OCI-LY1 (cell line): ENCODE data around the gene CLIP2.

ENCODE experiments used
- H2AFZ ChIP-seq: fragments of 200-600 bp; sonication (generic), shearing (Covaris generic); 2 replicates; pipeline ENCODE4 v1.6.0; 2014; ENCODE audit warnings: antibody characterized with exemption, mild to moderate bottlenecking, low read length
- H3F3A ChIP-seq: fragments of 200-600 bp; sonication (generic), shearing (Covaris generic); 2 replicates; pipeline ENCODE4 v1.6.0; 2014; ENCODE audit warnings: mild to moderate bottlenecking, antibody characterized with exemption, low read length, moderate library complexity; ENCODE audit not compliant: insufficient read depth
- H3K27ac ChIP-seq: fragments of 200-600 bp; sonication (generic); 2 replicates; pipeline ENCODE4 v1.5.1; 2014; ENCODE audit warnings: low read length, mixed run types, mild to moderate bottlenecking, low read depth; ENCODE audit not compliant: poor library complexity, severe bottlenecking
- H3K27me3 ChIP-seq: fragments of 200-600 bp; sonication (generic); 2 replicates; pipeline ENCODE4 v1.6.0; 2014; ENCODE audit warnings: antibody characterized with exemption, mild to moderate bottlenecking, low read length, moderate library complexity; ENCODE audit not compliant: insufficient read depth
- H3K36me3 ChIP-seq: fragments of 200-600 bp; sonication (generic); 2 replicates; pipeline ENCODE4 v1.6.1; 2014; ENCODE audit warnings: mild to moderate bottlenecking, antibody characterized with exemption, low read length, moderate library complexity, mixed read lengths; ENCODE audit not compliant: insufficient read depth
- H3K4me1 ChIP-seq: fragments of 200-600 bp; sonication (generic); 2 replicates; pipeline ENCODE4 v1.5.1; 2014; ENCODE audit warnings: mild to moderate bottlenecking, low read length, moderate library complexity; ENCODE audit not compliant: insufficient read depth, severe bottlenecking
- H3K4me2 ChIP-seq: fragments of 200-600 bp; sonication (generic), shearing (Covaris generic); 2 replicates; pipeline ENCODE4 v1.6.1; 2014; ENCODE audit warnings: low read length
- H3K4me3 ChIP-seq: fragments of 200-600 bp; sonication (generic); 2 replicates; pipeline ENCODE4 v1.5.1; 2014; ENCODE audit warnings: low read length, low read depth, mild to moderate bottlenecking, mixed read lengths; ENCODE audit not compliant: poor library complexity, severe bottlenecking
- H3K79me2 ChIP-seq: fragments of 200-600 bp; shearing (Covaris generic); 2 replicates; pipeline ENCODE4 v1.6.1; 2016; ENCODE audit warnings: mixed run types, low read length, mixed read lengths; ENCODE audit not compliant: insufficient read depth
- H3K9ac ChIP-seq: fragments of 200-600 bp; sonication (generic), shearing (Covaris generic); 2 replicates; pipeline ENCODE4 v1.6.1; 2014; ENCODE audit warnings: mild to moderate bottlenecking, low read length, mixed read lengths
- H3K9me2 ChIP-seq: fragments of 200-600 bp; sonication (generic), shearing (Covaris generic); 2 replicates; pipeline ENCODE4 v1.6.1; 2014; ENCODE audit warnings: low read depth, mild to moderate bottlenecking, low read length, mixed read lengths
- H3K9me3 ChIP-seq: fragments of 200-600 bp; shearing (Covaris generic); 2 replicates; pipeline ENCODE4 v1.6.1; 2014; ENCODE audit warnings: low read length, mixed read lengths
- H4K20me1 ChIP-seq: fragments of 200-600 bp; sonication (generic), shearing (Covaris generic); 2 replicates; pipeline ENCODE4 v1.6.0; 2016; ENCODE audit warnings: mild to moderate bottlenecking, low read length; ENCODE audit not compliant: insufficient read depth
- CTCF ChIP-seq: fragments of 200-600 bp; sonication (generic), shearing (Covaris generic); IDR thresholded peaks from 2 replicates; pipeline ENCODE4 v1.5.1; 2017; ENCODE audit warnings: mild to moderate bottlenecking, antibody characterized with exemption, low read length, moderate library complexity, mixed read lengths
- EZH2 ChIP-seq: fragments of 200-600 bp; sonication (generic), shearing (Covaris generic); IDR thresholded peaks from 2 replicates; pipeline ENCODE4 v1.8.0; 2017; ENCODE audit warnings: borderline replicate concordance, mixed run types, mild to moderate bottlenecking, antibody characterized with exemption, low read length, moderate library complexity, mixed read lengths

CLIP2 gene

GRCh38 chr7:74375726-74376220 lies 86.6 kb downstream of the CLIP2 start:
- Histone ChIP-seq H2AFZ (no peak overlapping the region), H3K4me3 (no peak overlapping the region), H3K27ac (no peak overlapping the region), H3K9ac (no peak overlapping the region), H3K9me3 (no peaks in the 10 kb centered on the region), H3K36me3 (no peaks in the 10 kb centered on the region), H3K4me2 (no peak overlapping the region), H3K79me2 (no peaks in the 10 kb centered on the region), H3K27me3 (peaks cover 17% of the 10 kb centered on the region; the same call in 1 of the 2 replicates), H3F3A (no peaks in the 10 kb centered on the region), H4K20me1 (no peaks in the 10 kb centered on the region), H3K4me1 (peaks cover 8% of the 10 kb centered on the region), H3K9me2 (no peaks in the 10 kb centered on the region)
- TF ChIP-seq CTCF, result no peak
- TF ChIP-seq EZH2, result no peak

- Histone ChIP-seq H3K79me2 (no peaks in the 10 kb centered on the region), H3K27me3 (peaks cover 20% of the 10 kb centered on the region; the same call in 1 of the 2 replicates), H3K36me3 (no peaks in the 10 kb centered on the region), H4K20me1 (no peaks in the 10 kb centered on the region), H3K9ac (no peak overlapping the region), H3K27ac (no peak overlapping the region), H3K4me3 (no peak overlapping the region), H3K4me1 (peaks cover 7% of the 10 kb centered on the region), H3K9me2 (no peaks in the 10 kb centered on the region), H3K9me3 (no peaks in the 10 kb centered on the region), H2AFZ (no peak overlapping the region), H3K4me2 (no peak overlapping the region), H3F3A (no peaks in the 10 kb centered on the region)
- TF ChIP-seq CTCF (no peak), EZH2 (no peak)
These were observed 87.2 kb downstream of the CLIP2 start for GRCh38 chr7:74376256-74377036.

GRCh38 chr7:74379938-74380337 lies 90.7 kb downstream of the CLIP2 start:
- H3K27me3 ChIP-seq, result peaks cover 13% of the 10 kb centered on the region; the same call in 1 of the 2 replicates
- H3K4me2 ChIP-seq, result no peak overlapping the region
- no peak overlapping the region for H3K27ac ChIP-seq
- no peak overlapping the region for H3K9ac ChIP-seq
- no peaks in the 10 kb centered on the region for H4K20me1 ChIP-seq
- H3K79me2 ChIP-seq, result no peaks in the 10 kb centered on the region
- no peaks in the 10 kb centered on the region for H3K4me1 ChIP-seq
- no peak overlapping the region for H2AFZ ChIP-seq
- no peaks in the 10 kb centered on the region for H3F3A ChIP-seq
- no peaks in the 10 kb centered on the region for H3K9me2 ChIP-seq
- TF ChIP-seq EZH2 (no peak), CTCF (no peak)
- H3K36me3 ChIP-seq, result no peaks in the 10 kb centered on the region
- no peak overlapping the region for H3K4me3 ChIP-seq
- no peaks in the 10 kb centered on the region for H3K9me3 ChIP-seq
